ENCODE data around the gene ZMIZ1.

- TF ChIP-seq YY1 (IDR thresholded peaks at IDR 0.05; ENCODE audit: insufficient read depth, insufficient read length) (no peak), ZNF274 (IDR thresholded peaks at IDR 0.05; ENCODE audit: low read depth, low read length) (no peak)
Measured at GRCh38 chr10:79328147-79328701, 259.5 kb downstream of the ZMIZ1 start.

All from NT2/D1 (cell line).